Activated naive CD8-positive, alpha-beta T cell (primary cell): Measurements from ENCODE around the gene SELE.

Experiments
- H3K27ac Mint-ChIP-seq: one replicate; pipeline ENCODE4 v1.8.0; 2021; ENCODE audit warnings: mixed read lengths
- H3K27me3 Mint-ChIP-seq: one replicate; pipeline ENCODE4 v1.8.0; 2021; ENCODE audit warnings: mixed read lengths
- H3K36me3 Mint-ChIP-seq: one replicate; pipeline ENCODE4 v1.8.0; 2021; ENCODE audit warnings: mixed read lengths
- H3K4me1 Mint-ChIP-seq: one replicate; pipeline ENCODE4 v1.8.0; 2021; ENCODE audit warnings: low read depth, mixed read lengths
- H3K4me3 Mint-ChIP-seq: one replicate; pipeline ENCODE4 v1.8.0; 2021; ENCODE audit warnings: mild to moderate bottlenecking, mixed read lengths
- H3K9me3 Mint-ChIP-seq: one replicate; pipeline ENCODE4 v1.8.0; 2021; ENCODE audit warnings: low read depth, mixed read lengths

Gene SELE

GRCh38 chr1:169733924-169734323 is at the start of gene SELE:
SELE (minus strand) TSS chr1:169734079; CDS start chr1:169733612, 467 bp downstream.
- no peaks in the 10 kb centered on the region for H3K36me3 Mint-ChIP-seq

GRCh38 chr1:169782596-169782995 is 48.7 kb upstream of the SELE start:
- H3K36me3 Mint-ChIP-seq = peaks cover 2% of the 10 kb centered on the region

More at GRCh38 chr1:169733924-169734323, at the start of gene SELE:
- H3K27me3 Mint-ChIP-seq = peaks cover 3% of the 10 kb centered on the region
- H3K4me1 Mint-ChIP-seq = no peaks in the 10 kb centered on the region
- H3K9me3 Mint-ChIP-seq = no peaks in the 10 kb centered on the region
- H3K4me3 Mint-ChIP-seq = no peak within 1 kb of the TSS
- no peak within 1 kb of the TSS for H3K27ac Mint-ChIP-seq

GRCh38 chr1:169779970-169780369 is 46.1 kb upstream of the SELE start:
- Mint-ChIP-seq H3K4me1 (no peaks in the 10 kb centered on the region), H3K36me3 (peaks cover 2% of the 10 kb centered on the region), H3K27ac (no peak overlapping the region), H3K4me3 (no peak overlapping the region), H3K27me3 (peaks cover 17% of the 10 kb centered on the region), H3K9me3 (no peaks in the 10 kb centered on the region)

More at GRCh38 chr1:169782596-169782995, 48.7 kb upstream of the SELE start:
- Mint-ChIP-seq H3K4me1 (no peaks in the 10 kb centered on the region), H3K27me3 (peaks cover 21% of the 10 kb centered on the region), H3K4me3 (no peak overlapping the region), H3K9me3 (no peaks in the 10 kb centered on the region), H3K27ac (no peak overlapping the region)

- H3K4me3 Mint-ChIP-seq = no peak overlapping the region
- peaks cover 9% of the 10 kb centered on the region for H3K27me3 Mint-ChIP-seq
- no peak overlapping the region for H3K27ac Mint-ChIP-seq
- no peaks in the 10 kb centered on the region for H3K9me3 Mint-ChIP-seq
- no peaks in the 10 kb centered on the region for H3K4me1 Mint-ChIP-seq
- H3K36me3 Mint-ChIP-seq = peaks cover 2% of the 10 kb centered on the region
Observed at GRCh38 chr1:169779150-169779549, 45.3 kb upstream of the SELE start.

- H3K4me3 Mint-ChIP-seq = no peak overlapping the region
- H3K36me3 Mint-ChIP-seq = no peaks in the 10 kb centered on the region
- H3K9me3 Mint-ChIP-seq = no peaks in the 10 kb centered on the region
- peaks cover 3% of the 10 kb centered on the region for H3K27me3 Mint-ChIP-seq
- H3K4me1 Mint-ChIP-seq = no peaks in the 10 kb centered on the region
- no peak overlapping the region for H3K27ac Mint-ChIP-seq
Observed at GRCh38 chr1:169776440-169776839, 42.6 kb upstream of the SELE start.

- Mint-ChIP-seq H3K27ac (no peak overlapping the region), H3K4me1 (no peaks in the 10 kb centered on the region), H3K4me3 (no peak overlapping the region), H3K9me3 (no peaks in the 10 kb centered on the region), H3K27me3 (peaks cover 4% of the 10 kb centered on the region), H3K36me3 (no peaks in the 10 kb centered on the region)
Observed at GRCh38 chr1:169768161-169768560, 34.3 kb upstream of the SELE start.

GRCh38 chr1:169765580-169766331 is 31.9 kb upstream of the SELE start:
- Mint-ChIP-seq H3K4me3 (no peak overlapping the region), H3K4me1 (no peaks in the 10 kb centered on the region), H3K9me3 (no peaks in the 10 kb centered on the region), H3K27me3 (peaks cover 4% of the 10 kb centered on the region), H3K27ac (no peak overlapping the region), H3K36me3 (no peaks in the 10 kb centered on the region)

GRCh38 chr1:169764919-169765318 is 31.0 kb upstream of the SELE start:
- no peaks in the 10 kb centered on the region for H3K9me3 Mint-ChIP-seq
- no peaks in the 10 kb centered on the region for H3K4me1 Mint-ChIP-seq
- H3K4me3 Mint-ChIP-seq = no peak overlapping the region
- H3K27ac Mint-ChIP-seq = no peak overlapping the region
- peaks cover 4% of the 10 kb centered on the region for H3K27me3 Mint-ChIP-seq
- H3K36me3 Mint-ChIP-seq = no peaks in the 10 kb centered on the region

GRCh38 chr1:169762699-169763098 is 28.8 kb upstream of the SELE start:
- Mint-ChIP-seq H3K4me1 (no peaks in the 10 kb centered on the region), H3K9me3 (no peaks in the 10 kb centered on the region), H3K36me3 (no peaks in the 10 kb centered on the region), H3K4me3 (no peak overlapping the region), H3K27me3 (peaks cover 4% of the 10 kb centered on the region), H3K27ac (no peak overlapping the region)

- no peak overlapping the region for H3K4me3 Mint-ChIP-seq
- H3K27me3 Mint-ChIP-seq = no peaks in the 10 kb centered on the region
- H3K9me3 Mint-ChIP-seq = no peaks in the 10 kb centered on the region
- H3K4me1 Mint-ChIP-seq = no peaks in the 10 kb centered on the region
- H3K36me3 Mint-ChIP-seq = no peaks in the 10 kb centered on the region
- H3K27ac Mint-ChIP-seq = no peak overlapping the region
Observed at GRCh38 chr1:169759038-169759437, 25.2 kb upstream of the SELE start.

- Mint-ChIP-seq H3K4me1 (no peaks in the 10 kb centered on the region), H3K36me3 (no peaks in the 10 kb centered on the region), H3K27me3 (peaks cover 3% of the 10 kb centered on the region), H3K4me3 (no peak overlapping the region), H3K27ac (no peak overlapping the region), H3K9me3 (no peaks in the 10 kb centered on the region)
Observed at GRCh38 chr1:169753549-169753948, 19.7 kb upstream of the SELE start.

- no peaks in the 10 kb centered on the region for H3K9me3 Mint-ChIP-seq
- H3K4me1 Mint-ChIP-seq = no peaks in the 10 kb centered on the region
- H3K36me3 Mint-ChIP-seq = no peaks in the 10 kb centered on the region
- no peak overlapping the region for H3K4me3 Mint-ChIP-seq
- no peak overlapping the region for H3K27ac Mint-ChIP-seq
- peaks cover 3% of the 10 kb centered on the region for H3K27me3 Mint-ChIP-seq
Observed at GRCh38 chr1:169750041-169750440, 16.2 kb upstream of the SELE start.

- H3K27me3 Mint-ChIP-seq = peaks cover 3% of the 10 kb centered on the region
- no peaks in the 10 kb centered on the region for H3K4me1 Mint-ChIP-seq
- no peaks in the 10 kb centered on the region for H3K36me3 Mint-ChIP-seq
Observed at GRCh38 chr1:169746550-169746949, 12.7 kb upstream of the SELE start.

GRCh38 chr1:169745015-169745861 is 11.4 kb upstream of the SELE start:
- Mint-ChIP-seq H3K27me3 (peaks cover 3% of the 10 kb centered on the region), H3K4me1 (no peaks in the 10 kb centered on the region), H3K4me3 (no peak overlapping the region)

More at GRCh38 chr1:169746550-169746949, 12.7 kb upstream of the SELE start:
- no peaks in the 10 kb centered on the region for H3K9me3 Mint-ChIP-seq
- no peak overlapping the region for H3K4me3 Mint-ChIP-seq
- no peak overlapping the region for H3K27ac Mint-ChIP-seq

GRCh38 chr1:169741666-169742394 is 8.0 kb upstream of the SELE start:
- Mint-ChIP-seq H3K9me3 (no peaks in the 10 kb centered on the region), H3K27ac (no peak overlapping the region), H3K4me3 (no peak overlapping the region), H3K4me1 (no peaks in the 10 kb centered on the region), H3K36me3 (no peaks in the 10 kb centered on the region), H3K27me3 (peaks cover 5% of the 10 kb centered on the region)

More at GRCh38 chr1:169745015-169745861, 11.4 kb upstream of the SELE start:
- Mint-ChIP-seq H3K36me3 (no peaks in the 10 kb centered on the region), H3K27ac (no peak overlapping the region), H3K9me3 (no peaks in the 10 kb centered on the region)
